RWPE2 (cell line): Measurements from ENCODE around the gene DCXR.

ENCODE experiments used
- ATAC-seq: fragments of 200-7000 bp; cut with Tn5 transposase; 3 replicates; pipeline ENCODE4 v1.9.1; 2021; ENCODE audit warnings: low read depth
- DNase-seq: peaks from one replicate; pipeline ENCODE4 v3.0.0-alpha.2; 2020; ENCODE audit warnings: low spot score
- H3K27ac ChIP-seq: fragments of 450-650 bp; 2 replicates; pipeline ENCODE4 v1.5.1; 2017; ENCODE audit warnings: mild to moderate bottlenecking; ENCODE audit not compliant: poor library complexity, severe bottlenecking
- H3K27me3 ChIP-seq: fragments of 250-450 bp; sonication (Bioruptor Pico); 2 replicates; pipeline ENCODE4 v1.5.1; 2021; ENCODE audit warnings: mild to moderate bottlenecking, moderate library complexity; ENCODE audit not compliant: insufficient read depth, poor library complexity, severe bottlenecking
- H3K36me3 ChIP-seq: fragments of 250-450 bp; sonication (Bioruptor Pico); 2 replicates; pipeline ENCODE4 v1.5.1; 2020; ENCODE audit warnings: low read depth, mild to moderate bottlenecking, moderate library complexity
- H3K4me1 ChIP-seq: fragments of 250-450 bp; sonication (Bioruptor Pico); 2 replicates; pipeline ENCODE4 v1.5.1; 2021; ENCODE audit warnings: mild to moderate bottlenecking, moderate library complexity; ENCODE audit not compliant: insufficient read depth, poor library complexity, severe bottlenecking
- H3K4me3 ChIP-seq: fragments of 250-450 bp; sonication (Bioruptor Pico); 2 replicates; pipeline ENCODE4 v1.5.1; 2021; ENCODE audit warnings: mild to moderate bottlenecking, moderate library complexity; ENCODE audit not compliant: severe bottlenecking
- H3K9me3 ChIP-seq: fragments of 250-450 bp; sonication (Bioruptor Pico); 2 replicates; pipeline ENCODE4 v1.5.1; 2021; ENCODE audit warnings: mild to moderate bottlenecking, moderate library complexity; ENCODE audit not compliant: severe bottlenecking
- CTCF ChIP-seq: fragments of 450-650 bp; IDR thresholded peaks from one replicate; pipeline ENCODE4 v1.5.1; 2017; ENCODE audit warnings: mild to moderate bottlenecking, moderate library complexity; ENCODE audit not compliant: poor library complexity, severe bottlenecking

Gene DCXR

GRCh38 chr17:82009413-82009812 is 28.1 kb downstream of the DCXR start:
- H3K4me3 ChIP-seq = no peak overlapping the region
- ATAC-seq (no peak), DNase-seq (no peak)
- no peak overlapping the region for H3K27ac ChIP-seq
- no peak for TF ChIP-seq CTCF
- no peaks in the 10 kb centered on the region for H3K27me3 ChIP-seq
- H3K36me3 ChIP-seq = no peaks in the 10 kb centered on the region
- H3K4me1 ChIP-seq = peaks cover 9% of the 10 kb centered on the region
- no peaks in the 10 kb centered on the region for H3K9me3 ChIP-seq

GRCh38 chr17:82008941-82009405 is 28.5 kb downstream of the DCXR start:
- ATAC-seq (no peak), DNase-seq (no peak)
- no peaks in the 10 kb centered on the region for H3K27me3 ChIP-seq
- no peak overlapping the region for H3K27ac ChIP-seq
- H3K4me3 ChIP-seq = no peak overlapping the region
- no peak for TF ChIP-seq CTCF
- no peaks in the 10 kb centered on the region for H3K9me3 ChIP-seq
- no peaks in the 10 kb centered on the region for H3K36me3 ChIP-seq
- H3K4me1 ChIP-seq = peaks cover 14% of the 10 kb centered on the region

- peaks cover 17% of the 10 kb centered on the region for H3K4me1 ChIP-seq
- no peak for TF ChIP-seq CTCF
- H3K9me3 ChIP-seq = no peaks in the 10 kb centered on the region
- H3K27me3 ChIP-seq = no peaks in the 10 kb centered on the region
- H3K27ac ChIP-seq = no peak overlapping the region
- ATAC-seq (no peak), DNase-seq (no peak)
- no peak overlapping the region for H3K4me3 ChIP-seq
- no peaks in the 10 kb centered on the region for H3K36me3 ChIP-seq
Measured at GRCh38 chr17:82008258-82008940, 29.1 kb downstream of the DCXR start.

- peaks cover 23% of the 10 kb centered on the region for H3K4me1 ChIP-seq
- H3K27me3 ChIP-seq = no peaks in the 10 kb centered on the region
- H3K27ac ChIP-seq = no peak overlapping the region
- ATAC-seq (no peak), DNase-seq (no peak)
- H3K36me3 ChIP-seq = no peaks in the 10 kb centered on the region
- H3K4me3 ChIP-seq = no peak overlapping the region
- no peak for TF ChIP-seq CTCF
- no peaks in the 10 kb centered on the region for H3K9me3 ChIP-seq
Measured at GRCh38 chr17:82007495-82008257, 29.8 kb downstream of the DCXR start.

- DNase-seq (no peak), ATAC-seq (no peak)
- no peaks in the 10 kb centered on the region for H3K27me3 ChIP-seq
- H3K27ac ChIP-seq = no peak overlapping the region
- no peaks in the 10 kb centered on the region for H3K9me3 ChIP-seq
- peaks cover 23% of the 10 kb centered on the region for H3K4me1 ChIP-seq
- H3K4me3 ChIP-seq = no peak overlapping the region
- TF ChIP-seq CTCF = no peak
- no peaks in the 10 kb centered on the region for H3K36me3 ChIP-seq
Measured at GRCh38 chr17:82007228-82007494, 30.3 kb downstream of the DCXR start.
